ENCODE measurements around the gene PCDH12.
"Not testable (repeated sequence)": the region's sequence is repeated elsewhere in the genome, so short reads cannot be mapped to it uniquely, and the experiment has no call there.

The PCDH12 gene

DNA sequence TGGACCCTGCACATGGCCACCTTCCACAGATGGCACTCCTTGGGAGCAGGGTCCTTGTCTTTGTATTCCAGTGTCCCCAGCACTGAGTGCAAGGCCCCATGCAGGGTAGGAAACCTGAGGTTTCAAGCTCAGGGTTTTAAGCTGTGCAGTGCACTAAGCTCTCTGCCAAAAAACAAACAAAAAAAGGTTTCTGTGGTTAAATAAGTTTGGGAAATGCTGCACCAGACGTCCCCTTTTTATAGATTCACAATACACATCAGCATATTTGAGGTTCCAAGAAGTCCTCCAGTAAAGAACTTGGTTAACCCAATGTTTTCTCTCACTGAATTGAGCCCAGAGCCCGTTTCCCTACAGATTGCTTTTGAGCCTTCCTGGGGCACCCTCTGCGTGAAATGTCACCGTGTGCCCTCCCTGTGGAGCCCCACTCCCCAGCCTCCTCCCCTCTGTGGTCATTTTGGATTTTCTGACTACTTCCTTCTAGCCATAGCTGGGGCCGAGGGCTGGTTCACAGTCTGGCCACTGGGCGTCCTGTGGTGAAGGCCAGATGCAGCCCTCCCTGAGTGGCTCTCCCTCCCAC, 17.2 kb downstream of the PCDH12 start:
- no peak for DNase-seq (ENCODE audit: low read depth)

DNA sequence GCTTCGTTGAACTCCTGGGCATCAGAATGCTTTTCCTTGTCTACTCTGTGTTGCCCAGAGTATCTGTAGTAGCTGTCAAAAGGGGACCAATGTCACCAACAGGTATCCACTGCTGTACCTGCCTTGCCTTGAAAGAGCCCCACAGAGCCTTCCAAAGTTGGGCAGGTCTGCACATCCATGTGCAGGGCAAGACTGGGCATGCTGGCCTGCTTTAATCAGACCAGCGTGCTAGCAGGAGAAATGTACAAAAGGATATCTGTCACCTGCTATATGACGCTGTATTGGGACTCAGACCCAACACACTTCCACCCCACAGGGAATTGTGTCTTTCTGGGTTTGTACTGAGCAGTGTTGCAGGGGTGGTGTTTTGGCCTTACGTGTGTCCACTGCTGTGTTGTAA, 22.5 kb downstream of the PCDH12 start:
- DNase-seq (ENCODE audit: low read depth) = no peak

DNA sequence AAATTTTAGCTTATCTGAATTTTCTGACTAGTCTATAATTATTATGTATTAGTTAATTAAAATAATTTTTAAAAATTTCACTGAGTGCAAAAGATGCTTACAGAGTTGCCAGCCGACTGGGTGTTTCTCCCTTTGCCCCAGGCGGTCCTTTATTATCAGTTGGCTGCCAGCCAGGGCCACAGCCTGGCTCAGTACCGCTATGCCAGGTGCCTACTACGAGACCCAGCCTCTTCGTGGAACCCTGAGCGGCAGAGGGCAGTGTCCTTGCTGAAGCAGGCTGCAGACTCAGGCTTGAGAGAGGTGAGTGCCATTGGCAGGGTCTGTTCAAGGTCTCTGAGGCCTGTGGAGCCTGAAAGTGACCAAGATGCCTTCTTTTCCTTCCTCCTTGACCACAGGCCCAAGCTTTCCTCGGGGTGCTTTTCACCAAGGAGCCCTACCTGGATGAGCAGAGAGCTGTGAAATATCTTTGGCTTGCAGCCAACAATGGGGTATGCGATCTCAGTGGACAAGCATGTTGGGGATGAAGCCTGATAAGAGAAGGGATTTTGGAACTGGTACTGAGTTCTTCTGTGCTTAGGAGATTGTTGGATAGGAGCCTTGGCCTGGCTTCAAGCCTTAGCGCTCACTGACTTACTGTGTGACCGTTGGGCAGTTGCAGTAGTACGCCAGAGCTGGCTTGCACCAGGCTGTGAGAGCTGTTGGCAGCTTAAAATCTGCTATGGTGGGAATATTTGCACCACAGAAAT, 23.7 kb downstream of the PCDH12 start:
- DNase-seq (ENCODE audit: low read depth) = no peak

DNA sequence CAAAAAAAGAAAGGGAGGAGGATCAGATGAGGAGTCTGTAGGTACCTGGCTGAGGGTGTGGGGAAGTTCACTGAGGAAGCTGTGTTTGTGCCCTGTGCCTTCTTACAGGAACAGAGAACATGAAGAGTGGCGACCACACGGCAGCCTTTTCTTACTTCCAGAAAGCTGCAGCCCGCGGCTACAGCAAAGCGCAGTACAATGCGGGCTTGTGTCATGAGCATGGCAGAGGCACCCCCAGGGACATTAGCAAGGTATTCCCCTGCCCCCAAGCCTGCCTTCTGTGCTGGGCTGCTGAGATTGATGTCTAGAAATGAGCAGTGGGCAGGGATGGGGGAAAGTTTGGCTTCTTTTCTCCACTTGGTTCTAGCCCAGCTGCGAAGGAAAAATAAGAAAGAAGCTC, 24.9 kb downstream of the PCDH12 start:
- no peak for DNase-seq (ENCODE audit: low read depth)

DNA sequence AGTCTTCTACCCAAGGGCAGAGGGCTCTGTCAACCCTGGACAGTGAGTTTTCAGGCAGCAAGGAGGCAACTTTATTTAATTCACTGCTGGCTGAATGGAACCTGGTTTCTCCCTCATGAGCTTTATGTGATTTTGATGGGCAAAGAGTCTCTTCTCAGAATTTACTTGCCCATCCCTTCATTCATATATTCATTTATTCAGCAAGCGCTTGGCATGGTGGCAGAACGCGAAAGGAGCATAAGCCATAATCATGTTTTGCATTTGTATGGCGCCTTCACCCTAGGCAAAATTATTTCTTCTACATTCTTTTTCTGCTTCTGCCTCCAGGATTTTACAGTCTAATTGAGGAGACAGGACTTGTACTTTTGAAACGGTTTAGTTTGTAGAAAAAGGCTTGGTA, 26.3 kb downstream of the PCDH12 start:
- DNase-seq (ENCODE audit: low read depth) = no peak

DNA sequence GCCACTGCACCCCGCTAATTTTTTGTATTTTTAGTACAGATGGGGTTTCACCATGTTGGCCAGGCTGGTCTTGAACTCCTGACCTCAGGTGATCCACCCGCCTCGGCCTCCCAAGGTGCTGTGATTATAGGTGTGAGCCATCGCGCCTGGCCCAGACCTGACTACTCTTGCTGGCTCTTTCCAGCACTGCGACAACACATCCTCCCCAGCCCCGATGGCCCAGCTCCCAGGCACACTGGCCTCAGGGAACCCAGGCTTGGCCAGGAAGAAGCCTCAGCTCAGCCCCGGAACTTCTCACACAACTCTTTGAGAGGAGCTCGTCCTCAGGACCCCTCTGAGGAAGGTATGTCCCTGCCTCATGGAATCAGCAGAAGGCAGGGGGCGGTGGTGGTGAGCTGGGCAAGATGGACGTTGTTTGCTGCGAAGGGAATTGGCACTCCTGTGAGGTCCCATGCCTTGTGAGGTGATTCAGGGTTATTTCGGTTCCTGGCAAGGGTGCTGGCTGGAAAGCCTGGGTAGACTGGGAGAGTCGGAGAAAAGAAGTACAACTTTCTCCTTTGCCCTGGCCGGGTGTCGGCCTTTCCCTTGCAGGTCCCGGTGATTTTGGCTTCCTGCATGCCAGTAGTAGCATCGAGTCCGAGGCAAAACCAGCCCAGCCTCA, 28.5 kb downstream of the PCDH12 start:
- DNase-seq (ENCODE audit: low read depth) = no peak

DNA sequence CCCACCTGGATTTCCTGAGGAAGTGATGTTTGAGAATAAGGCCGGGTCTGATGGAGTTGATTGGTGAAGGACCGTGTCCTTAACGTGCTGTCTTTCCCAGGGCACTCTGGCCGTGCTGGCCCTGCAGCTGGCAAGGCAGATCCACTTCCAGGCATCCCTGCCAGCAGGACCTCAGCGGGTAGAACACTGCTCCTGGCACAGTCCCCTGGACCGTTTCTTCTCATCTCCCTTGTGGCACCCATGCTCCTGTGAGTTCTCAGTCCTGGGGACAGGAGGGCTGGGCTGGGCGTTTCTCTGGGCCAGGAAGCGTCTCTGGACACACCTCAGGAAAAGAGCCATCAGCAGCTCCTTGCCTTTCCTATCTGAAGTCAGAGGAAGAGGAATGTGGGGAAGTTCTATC, 30.0 kb downstream of the PCDH12 start:
- DNase-seq (ENCODE audit: low read depth) = no peak

DNA sequence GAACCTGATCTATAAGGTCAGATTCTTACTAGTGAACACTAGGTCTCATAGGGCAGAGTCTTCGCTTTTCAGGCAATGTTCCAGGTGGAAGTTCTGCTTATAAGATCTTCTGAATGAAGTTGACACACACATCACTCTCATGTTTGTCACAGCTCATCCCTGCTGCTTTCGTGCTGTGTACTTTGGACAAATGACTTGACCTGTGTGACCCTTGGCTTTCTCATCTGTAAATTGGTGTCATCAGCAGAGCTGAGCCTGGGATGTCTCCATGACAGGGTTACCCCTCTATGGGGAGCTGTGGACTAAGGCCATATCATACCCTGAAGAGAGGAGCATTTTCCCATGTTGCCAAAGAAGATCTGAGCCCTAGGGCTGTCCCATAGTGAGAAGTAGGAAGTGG, 31.6 kb downstream of the PCDH12 start:
- no peak for DNase-seq (ENCODE audit: low read depth)

DNA sequence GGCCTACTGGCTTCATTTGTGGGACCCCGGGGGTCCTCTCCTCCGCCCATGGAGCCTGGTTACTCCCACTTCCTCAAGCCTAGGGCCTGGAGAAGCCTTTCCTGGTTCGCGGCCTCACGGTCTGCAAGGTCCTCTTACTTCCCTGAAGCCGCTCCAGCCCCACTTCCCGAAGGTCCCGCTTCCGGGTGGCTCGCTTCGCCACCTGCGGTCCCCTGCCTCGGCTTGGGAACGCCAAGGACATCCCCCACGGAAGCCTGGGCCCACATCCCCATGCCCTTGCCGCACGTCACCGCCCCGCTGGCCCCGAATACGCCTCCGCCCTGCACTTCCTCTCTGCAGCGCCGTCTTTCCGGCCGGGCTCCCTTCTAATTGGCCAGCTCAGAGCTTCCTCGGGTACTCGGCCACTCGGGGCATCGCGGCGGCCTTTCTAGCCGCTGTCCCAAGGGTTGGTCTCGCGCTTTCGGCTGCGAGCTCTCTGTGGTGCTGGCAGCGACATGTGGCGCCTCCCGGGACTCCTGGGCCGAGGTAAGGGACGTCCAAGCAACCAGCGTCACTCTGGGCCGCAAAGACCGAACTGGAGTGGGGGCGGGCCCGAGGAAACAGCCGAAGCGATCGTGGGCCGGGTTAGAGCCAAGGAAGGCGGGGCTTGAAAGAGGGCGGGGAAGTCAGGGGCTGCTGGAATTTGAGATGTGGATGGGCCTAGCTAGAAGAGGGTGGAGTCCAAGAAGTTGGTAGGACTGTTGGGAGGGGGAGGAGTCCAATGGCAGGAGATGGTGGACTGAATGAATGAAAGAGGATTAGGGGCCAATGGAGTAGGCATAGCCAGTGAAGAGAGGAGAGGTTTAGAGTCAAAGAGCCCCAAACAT, 34.3 kb downstream of the PCDH12 start, which contains the start of gene DELE1:
Gene DELE1 (plus strand): TSS at position 424 of the 866 bp plus-strand sequence. CDS start 71 bp downstream, at position 495.
- DNase-seq (ENCODE audit: low read depth) = peak; percentile 90

DNA sequence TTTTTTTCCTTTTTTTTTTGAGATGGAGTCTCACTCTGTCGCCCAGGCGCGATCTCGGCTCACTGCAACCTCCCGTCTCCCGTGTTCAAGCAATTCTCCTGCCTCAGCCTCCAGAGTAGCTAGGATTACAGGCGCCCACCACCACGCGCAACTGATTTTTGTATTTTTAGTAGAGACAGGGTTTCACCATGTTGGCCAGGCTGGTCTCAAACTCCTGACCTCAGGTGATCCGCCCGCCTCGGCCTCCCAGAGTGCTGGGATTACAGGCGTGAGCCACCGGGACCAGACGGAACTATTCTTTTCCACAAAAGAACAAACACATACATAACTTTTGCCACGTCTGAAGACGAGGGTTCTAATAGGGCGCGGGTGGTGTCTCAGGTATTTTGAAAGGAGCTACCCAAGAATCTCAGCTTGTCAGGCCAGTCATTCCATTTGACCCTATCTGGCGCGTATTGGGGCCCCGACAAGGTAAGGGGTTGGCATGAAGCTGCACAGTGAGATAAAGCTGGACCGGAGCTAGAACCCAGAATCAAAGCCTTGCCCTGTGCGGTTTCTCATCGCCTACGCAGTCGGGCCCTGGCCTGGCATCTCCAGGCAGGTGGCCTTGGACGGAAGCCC, 35.1 kb downstream of the PCDH12 start:
- not testable (repeated sequence) for DNase-seq (ENCODE audit: low read depth)

DNA sequence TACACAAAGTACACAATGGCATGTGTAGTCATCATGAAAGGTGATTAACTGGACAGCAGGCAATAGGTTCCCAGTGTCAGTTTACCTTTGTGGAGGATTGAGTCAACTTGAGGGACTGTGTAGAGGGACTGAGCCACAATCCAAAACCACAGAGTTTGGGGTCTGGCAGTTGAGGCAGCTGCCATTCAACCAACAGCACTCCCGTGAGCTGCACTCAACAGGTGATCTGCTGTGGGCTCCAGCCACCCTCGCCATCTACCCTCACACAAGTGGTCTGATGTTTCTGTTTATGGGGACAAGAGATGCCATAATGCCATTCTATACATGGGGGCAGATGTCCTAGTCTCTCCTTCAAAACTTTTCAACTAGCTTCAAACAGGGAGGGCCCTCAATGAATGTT, 37.2 kb downstream of the PCDH12 start:
- no peak for DNase-seq (ENCODE audit: low read depth)

DNA sequence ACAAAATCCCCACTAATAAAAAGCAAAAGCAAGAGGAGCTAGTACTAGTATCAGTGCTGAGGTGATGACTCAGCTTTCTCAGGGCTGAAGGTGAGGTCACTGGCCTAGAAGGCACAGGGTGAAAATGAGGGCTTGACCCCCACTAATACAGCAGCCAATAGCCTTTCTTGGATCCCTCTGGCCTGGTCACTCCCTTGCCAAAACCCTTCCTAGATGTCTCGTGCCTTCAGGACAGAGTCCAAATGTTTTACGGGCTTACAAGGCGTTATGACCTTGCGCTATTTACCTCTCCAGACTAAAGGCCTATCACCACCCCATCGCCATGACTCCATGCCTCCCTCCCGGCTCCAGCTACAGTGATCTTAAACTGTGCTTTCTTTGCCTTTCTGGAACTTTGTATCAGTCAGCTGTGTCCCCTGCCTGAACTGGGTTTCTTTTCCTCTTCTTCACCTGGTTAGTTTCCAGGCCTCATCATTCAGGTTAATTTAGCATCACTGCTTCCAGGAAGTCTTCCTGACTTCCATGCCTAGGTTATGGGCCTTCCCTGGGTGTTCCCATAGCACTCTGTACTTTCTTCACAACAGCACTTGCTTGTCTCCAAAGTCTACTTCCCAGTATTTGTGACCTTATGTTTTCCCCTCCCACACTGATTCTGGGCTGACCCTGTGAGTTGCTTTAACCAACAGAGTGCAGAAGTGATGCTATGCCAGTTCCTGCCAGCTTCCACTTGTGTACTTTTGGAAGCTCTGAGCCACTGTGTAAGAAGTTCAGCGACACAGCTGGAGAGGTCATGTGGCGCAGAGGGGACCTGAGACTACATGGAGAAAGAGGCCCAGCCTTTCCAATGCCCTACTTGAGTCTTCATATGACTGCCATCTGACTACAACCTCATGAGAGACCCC, 38.5 kb downstream of the PCDH12 start:
- DNase-seq (ENCODE audit: low read depth) = no peak

DNA sequence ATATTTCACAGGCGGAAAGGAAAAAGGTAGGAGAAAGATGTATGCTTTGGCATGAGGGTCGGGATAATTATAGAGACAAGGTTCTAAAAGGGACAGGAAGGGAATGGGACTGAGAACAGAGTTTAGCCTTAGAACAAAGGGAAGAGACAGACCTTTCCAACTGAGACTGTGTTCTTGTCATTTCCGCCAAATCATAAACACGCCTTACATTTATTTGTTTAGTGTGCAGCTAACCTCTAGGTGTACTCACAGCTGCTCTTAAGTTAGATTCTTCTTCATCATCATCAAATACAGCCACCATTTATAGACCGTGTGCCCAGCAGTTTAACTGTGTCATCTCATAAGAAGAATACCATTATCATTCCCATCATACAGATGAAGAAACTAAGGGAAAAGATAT, 40.2 kb downstream of the PCDH12 start:
- no peak for DNase-seq (ENCODE audit: low read depth)

DNA sequence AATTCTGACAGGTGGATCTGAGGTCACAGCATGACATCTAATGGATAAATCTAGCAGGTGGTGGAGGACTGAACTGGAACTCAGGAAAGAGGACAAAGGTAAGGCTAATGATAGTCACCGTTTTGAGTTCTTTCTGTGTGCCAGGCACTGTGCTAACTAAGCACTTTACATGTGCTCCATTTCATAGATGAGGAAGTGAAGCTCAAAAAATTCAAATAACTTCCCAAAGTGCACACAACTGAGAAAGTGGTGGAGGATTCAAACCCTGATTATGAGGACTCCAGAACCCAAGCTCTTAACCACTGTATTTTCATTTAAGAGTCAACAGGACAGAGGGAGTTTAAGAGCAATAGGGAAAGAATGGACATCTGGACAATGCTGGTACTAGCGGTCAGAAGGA, 41.5 kb downstream of the PCDH12 start:
- no peak for DNase-seq (ENCODE audit: low read depth)

DNA sequence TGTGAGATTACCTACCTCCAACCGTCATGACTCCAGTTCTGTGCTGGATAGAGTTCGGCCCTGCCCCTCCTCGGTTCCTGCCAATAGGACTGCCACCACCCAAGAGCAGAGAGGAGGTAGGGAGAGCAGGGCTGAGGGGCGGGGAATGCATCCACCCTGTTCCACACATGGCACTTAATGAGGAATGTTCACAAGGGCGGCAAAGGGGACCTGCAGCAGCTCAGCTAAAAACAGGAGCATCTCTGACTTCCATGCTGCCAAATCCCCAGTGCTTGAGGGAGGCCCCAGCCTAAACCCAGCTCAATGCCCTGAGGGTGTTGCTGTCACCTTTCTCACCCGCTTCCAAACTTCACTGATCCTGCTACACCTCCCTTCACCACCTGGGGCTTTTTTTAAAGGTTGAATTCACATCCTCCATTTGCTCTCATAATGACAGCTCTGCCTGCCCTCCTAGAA, 42.1 kb downstream of the PCDH12 start:
- no peak for DNase-seq (ENCODE audit: low read depth)

DNA sequence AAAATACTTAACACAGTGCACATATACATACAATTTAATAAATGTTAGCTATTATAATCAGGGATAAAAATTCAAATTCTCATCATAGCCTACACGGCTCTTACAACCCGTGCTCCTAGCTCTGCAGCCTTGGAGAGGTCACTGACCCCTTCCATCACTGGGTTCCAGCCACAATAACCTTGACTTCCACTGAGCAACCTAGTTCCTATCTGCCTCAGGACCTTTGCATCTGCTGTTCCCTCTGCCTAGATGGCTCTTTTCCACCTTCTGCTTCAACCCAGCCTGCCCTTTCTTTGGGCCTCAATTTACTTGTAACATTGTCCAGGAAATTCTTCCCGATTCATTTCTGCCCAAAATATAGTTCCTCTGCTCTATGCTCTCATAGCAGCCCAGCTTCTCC, 43.2 kb downstream of the PCDH12 start:
- DNase-seq (ENCODE audit: low read depth) = no peak

DNA sequence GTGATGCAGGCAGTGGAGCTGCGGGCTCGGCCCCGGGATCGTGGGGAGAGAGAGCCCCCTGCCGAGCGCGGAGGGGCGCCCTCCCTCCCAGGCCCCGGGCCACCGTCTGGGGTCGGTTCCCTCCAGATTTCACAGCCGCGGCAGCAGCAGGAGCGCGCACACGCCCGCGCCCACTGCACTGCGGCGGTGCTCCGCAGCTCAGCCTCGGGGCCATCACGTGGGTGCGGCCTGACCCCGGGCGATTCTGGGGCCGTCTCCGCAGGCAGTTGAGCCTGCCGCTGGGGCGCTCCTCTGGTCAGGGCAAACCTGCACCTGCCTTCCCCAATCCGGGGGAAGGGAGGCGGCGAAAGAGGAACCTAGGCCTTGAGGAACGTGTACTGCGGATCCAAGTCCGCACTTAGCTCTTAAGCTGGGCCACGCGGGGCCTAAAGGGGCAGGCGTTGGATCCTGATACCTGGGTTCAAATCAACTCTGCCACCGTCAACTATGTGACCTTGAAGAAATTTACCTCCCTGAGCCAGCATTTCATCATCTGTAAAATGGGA, 43.7 kb downstream of the PCDH12 start:
- no peak for DNase-seq (ENCODE audit: low read depth)

DNA sequence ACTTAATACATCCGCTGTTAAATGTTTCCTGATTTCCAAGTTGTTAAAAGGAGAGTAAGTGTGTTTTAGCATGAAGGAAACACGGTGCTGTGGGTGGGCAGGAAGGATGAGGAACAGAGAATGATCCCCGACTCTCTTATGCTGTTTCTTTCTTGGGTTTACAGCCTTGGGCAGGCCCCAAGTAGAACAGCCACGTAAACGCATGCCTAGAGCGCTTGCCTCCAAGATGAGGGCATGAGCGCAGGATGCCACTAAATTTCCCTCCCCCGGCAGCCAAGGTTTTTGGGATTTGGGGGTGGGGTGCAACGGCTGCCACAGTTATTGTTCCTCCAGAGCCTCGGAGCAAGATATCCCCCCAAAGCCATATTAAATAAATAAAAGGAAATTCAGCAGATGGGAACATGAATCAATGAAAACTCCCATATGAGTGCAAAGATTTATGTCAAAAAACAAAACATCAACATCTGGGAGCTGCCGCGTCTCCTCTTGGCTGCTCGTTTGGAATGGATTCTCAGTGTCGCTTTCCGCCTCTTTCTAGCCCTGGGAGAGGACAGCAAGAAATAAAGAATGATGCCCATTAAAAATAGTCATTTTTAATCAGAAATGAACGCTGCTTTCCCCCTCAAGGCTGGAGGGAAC, 44.3 kb downstream of the PCDH12 start:
- no peak for DNase-seq (ENCODE audit: low read depth)

DNA sequence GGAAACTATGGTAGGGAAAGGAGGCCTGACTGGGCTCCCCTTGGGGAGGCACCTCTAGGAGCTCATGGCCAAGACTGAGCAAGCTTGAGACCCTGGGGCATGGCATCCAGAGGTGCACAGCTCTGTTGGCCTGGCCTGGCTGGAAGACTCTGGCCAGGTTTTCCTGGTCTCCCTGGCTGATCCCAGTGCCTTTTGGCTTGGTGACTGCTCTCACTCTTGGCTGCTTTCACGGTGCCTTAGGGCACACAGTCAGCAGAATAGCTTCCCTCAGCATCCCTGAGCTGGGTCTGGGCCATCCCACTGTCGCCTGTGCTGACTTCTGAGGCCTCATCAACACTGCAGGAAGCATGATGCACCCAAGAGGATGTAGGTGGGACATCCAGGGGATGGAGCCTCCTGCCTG, 47.7 kb downstream of the PCDH12 start:
- no peak for DNase-seq (ENCODE audit: low read depth)

DNA sequence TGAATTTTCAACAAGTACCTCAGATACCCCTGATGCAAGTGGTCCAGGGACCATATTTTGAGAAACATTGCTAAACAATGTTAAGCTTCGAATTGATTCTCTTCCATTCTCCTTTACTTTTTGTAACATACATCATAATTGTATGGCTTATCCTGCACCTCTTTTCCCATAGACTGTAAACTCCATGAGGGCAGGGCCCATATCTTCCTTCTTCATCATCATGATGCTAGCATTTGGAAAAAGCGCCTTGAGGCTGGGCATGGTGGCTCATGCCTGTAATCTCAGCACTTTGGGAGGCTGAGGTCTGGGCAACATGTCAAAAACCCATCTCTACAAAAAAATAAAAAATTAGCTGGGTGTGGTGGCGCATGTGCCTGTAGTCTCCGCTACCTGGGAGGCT, 48.8 kb downstream of the PCDH12 start:
- no peak for DNase-seq (ENCODE audit: low read depth)
